Measurements from ENCODE around the gene PPAN.

DNA sequence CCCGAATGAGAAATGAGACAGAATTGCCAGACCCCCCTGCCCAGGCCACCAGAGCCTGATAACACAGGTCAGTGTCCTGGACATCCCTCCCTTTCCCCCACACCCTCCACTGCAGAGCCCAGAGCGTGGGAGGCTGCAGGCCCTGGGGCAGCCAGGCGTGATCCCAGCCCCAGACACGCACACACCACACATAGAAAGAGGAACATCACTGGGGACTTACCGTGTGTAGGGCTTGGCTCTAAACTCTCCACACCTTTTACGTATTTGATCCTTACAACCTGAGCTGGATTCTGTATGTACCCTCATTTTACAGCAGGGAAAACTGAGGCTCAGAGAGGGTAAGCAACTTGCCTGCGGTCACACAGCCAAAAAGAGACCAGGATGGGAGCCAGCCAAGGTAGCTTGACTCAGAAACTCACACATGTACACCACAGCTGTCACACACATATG, 3.4 kb upstream of the PPAN start:
- TF ChIP-seq, protein P1, sequence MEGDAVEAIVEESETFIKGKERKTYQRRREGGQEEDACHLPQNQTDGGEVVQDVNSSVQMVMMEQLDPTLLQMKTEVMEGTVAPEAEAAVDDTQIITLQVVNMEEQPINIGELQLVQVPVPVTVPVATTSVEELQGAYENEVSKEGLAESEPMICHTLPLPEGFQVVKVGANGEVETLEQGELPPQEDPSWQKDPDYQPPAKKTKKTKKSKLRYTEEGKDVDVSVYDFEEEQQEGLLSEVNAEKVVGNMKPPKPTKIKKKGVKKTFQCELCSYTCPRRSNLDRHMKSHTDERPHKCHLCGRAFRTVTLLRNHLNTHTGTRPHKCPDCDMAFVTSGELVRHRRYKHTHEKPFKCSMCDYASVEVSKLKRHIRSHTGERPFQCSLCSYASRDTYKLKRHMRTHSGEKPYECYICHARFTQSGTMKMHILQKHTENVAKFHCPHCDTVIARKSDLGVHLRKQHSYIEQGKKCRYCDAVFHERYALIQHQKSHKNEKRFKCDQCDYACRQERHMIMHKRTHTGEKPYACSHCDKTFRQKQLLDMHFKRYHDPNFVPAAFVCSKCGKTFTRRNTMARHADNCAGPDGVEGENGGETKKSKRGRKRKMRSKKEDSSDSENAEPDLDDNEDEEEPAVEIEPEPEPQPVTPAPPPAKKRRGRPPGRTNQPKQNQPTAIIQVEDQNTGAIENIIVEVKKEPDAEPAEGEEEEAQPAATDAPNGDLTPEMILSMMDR (IDR thresholded peaks at IDR 0.05; ENCODE audit: low read depth, low read length): no peak
- TF ChIP-seq EZH2phosphoT487 (IDR thresholded peaks at IDR 0.05; ENCODE audit: low read depth): no peak

Measured in OCI-LY3 (cell line).